Measurements from ENCODE around the gene STUM. TPM values are rescaled to one million over a fixed set of nuclear protein-coding genes. Genes with fewer than 3 reads are reported as not detected.

STUM gene
- total and polyA plus RNA-seq, 2 donors from 2014 or later = 1.6 to 1.9 TPM

DNA sequence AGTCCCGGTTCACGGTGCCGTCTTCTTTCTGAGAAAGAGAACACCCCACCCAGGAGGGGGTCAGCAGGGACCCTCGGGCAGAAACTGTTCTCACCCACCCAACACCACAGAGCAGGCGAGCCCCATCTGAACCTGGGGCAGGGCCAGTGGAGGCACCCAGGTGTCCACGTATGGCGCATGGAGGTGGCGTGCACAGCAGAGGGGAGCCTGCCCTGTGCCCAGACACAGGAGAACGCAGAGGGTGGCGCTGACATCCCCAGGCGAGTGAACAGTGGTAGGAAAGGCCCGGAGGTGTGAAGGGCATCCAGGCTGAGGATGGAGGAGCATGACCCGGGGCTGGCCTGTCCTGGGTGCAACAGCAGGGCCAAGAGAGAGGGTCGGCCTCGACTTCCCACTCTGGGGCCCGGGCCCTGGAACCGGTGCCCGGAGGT, 91.1 kb downstream of the STUM start:
- DNase-seq (peak in 1 of 5 donors; percentile 53), FAIRE-seq (no peak)
- Histone ChIP-seq H3K4me1 (ENCODE audit: control insufficient read depth in 2 of 3, insufficient read depth in 2 of 3, low read depth in 1 of 3, low read length in 3 of 3) (no peaks in the 10 kb centered on the region), H3K27ac (ENCODE audit: low read depth in 2 of 2, low read length in 2 of 2) (no peak overlapping the region), H3K9ac (ENCODE audit: low read length in 3 of 3) (no peak overlapping the region), H3K9me3 (ENCODE audit: control insufficient read depth in 2 of 3, insufficient read depth in 1 of 3, low read length in 3 of 3) (no peaks in the 10 kb centered on the region), H3K4me3 (ENCODE audit: low read length in 3 of 3) (no peak overlapping the region), H3K27me3 (ENCODE audit: control insufficient read depth, insufficient read depth, low read length) (no peaks in the 10 kb centered on the region), H3K36me3 (ENCODE audit: control insufficient read depth in 2 of 3, insufficient read depth in 3 of 3, low read length in 3 of 3) (peaks cover 0 to 6% (median 2%) of the 10 kb centered on the region in 3 donors)
- intact Hi-C loops (cut with DNase I) = no loop called here
- TF ChIP-seq, protein P1, sequence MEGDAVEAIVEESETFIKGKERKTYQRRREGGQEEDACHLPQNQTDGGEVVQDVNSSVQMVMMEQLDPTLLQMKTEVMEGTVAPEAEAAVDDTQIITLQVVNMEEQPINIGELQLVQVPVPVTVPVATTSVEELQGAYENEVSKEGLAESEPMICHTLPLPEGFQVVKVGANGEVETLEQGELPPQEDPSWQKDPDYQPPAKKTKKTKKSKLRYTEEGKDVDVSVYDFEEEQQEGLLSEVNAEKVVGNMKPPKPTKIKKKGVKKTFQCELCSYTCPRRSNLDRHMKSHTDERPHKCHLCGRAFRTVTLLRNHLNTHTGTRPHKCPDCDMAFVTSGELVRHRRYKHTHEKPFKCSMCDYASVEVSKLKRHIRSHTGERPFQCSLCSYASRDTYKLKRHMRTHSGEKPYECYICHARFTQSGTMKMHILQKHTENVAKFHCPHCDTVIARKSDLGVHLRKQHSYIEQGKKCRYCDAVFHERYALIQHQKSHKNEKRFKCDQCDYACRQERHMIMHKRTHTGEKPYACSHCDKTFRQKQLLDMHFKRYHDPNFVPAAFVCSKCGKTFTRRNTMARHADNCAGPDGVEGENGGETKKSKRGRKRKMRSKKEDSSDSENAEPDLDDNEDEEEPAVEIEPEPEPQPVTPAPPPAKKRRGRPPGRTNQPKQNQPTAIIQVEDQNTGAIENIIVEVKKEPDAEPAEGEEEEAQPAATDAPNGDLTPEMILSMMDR (IDR thresholded peaks at IDR 0.05; ENCODE audit: borderline replicate concordance, extremely low read depth, insufficient read depth) = no peak

DNA sequence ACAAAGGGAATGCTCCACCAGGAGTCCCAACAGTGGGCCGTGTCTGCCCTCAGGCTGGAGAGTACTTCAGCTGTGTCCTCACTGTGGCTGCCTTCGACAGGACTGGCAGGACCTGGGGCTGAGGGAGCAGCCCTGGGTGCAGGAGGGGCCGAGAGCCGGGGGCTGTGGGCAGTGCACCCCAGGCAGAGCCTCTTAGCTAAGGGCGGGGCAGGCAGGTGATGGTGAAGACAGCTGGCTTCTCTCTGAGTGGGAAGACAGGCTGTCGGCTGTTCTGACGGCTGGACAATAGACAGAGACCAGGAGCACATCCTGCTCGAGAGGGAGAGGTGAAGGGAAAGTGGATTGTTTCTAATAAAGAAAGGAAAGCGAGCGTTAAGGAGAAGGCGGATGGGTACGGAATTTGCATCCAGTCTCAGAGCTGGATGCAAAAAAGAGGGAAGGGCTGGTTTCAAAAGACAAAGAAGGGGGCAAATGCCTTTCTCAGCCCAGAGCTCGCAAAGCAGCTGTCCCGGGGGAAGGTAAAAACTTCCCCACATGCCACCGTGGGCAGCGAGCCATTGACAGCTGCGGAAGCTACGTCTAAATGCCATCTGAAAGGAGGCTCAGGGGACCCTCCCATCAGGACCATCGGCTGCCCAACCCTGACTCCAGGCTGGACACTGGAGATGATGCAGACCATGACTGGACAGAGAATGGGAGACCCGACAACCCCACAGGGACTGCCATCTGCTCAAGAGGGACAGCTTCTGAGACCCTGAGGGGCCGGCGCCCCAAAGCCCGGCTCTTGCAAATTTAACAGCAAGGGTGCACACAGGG, 92.0 kb downstream of the STUM start:
- Histone ChIP-seq H3K27me3 (ENCODE audit: control insufficient read depth, insufficient read depth, low read length) (no peaks in the 10 kb centered on the region), H3K36me3 (ENCODE audit: control insufficient read depth in 2 of 3, insufficient read depth in 3 of 3, low read length in 3 of 3) (peaks cover 2 to 9% (median 3%) of the 10 kb centered on the region in 3 donors), H3K4me1 (ENCODE audit: control insufficient read depth in 2 of 3, insufficient read depth in 2 of 3, low read depth in 1 of 3, low read length in 3 of 3) (no peaks in the 10 kb centered on the region), H3K4me3 (ENCODE audit: low read length in 3 of 3) (no peak overlapping the region), H3K9ac (ENCODE audit: low read length in 3 of 3) (no peak overlapping the region), H3K27ac (ENCODE audit: low read depth in 2 of 2, low read length in 2 of 2) (no peak overlapping the region), H3K9me3 (ENCODE audit: control insufficient read depth in 2 of 3, insufficient read depth in 1 of 3, low read length in 3 of 3) (no peaks in the 10 kb centered on the region)
- peak in 1 of 5 donors; percentile 58 for DNase-seq
- intact Hi-C loops (cut with DNase I) = no loop called here
- FAIRE-seq = no peak
- TF ChIP-seq, protein P1 (IDR thresholded peaks at IDR 0.05; ENCODE audit: borderline replicate concordance, extremely low read depth, insufficient read depth) = no peak

GRCh38 chr1:226641671-226642231, 93.2 kb downstream of the STUM start:
- H3K27me3 ChIP-seq (ENCODE audit: control insufficient read depth, insufficient read depth, low read length) = no peaks in the 10 kb centered on the region
- no peak overlapping the region for H3K4me3 ChIP-seq (ENCODE audit: low read length in 3 of 3)
- intact Hi-C loops (cut with DNase I) = no loop called here
- H3K9ac ChIP-seq (ENCODE audit: low read length in 3 of 3) = no peak overlapping the region
- FAIRE-seq (no peak), DNase-seq (peak in 1 of 5 donors; percentile 67)
- no peak overlapping the region for H3K27ac ChIP-seq (ENCODE audit: low read depth in 2 of 2, low read length in 2 of 2)
- TF ChIP-seq, protein P1 (IDR thresholded peaks at IDR 0.05; ENCODE audit: borderline replicate concordance, extremely low read depth, insufficient read depth) = no peak
- no peaks in the 10 kb centered on the region for H3K9me3 ChIP-seq (ENCODE audit: control insufficient read depth in 2 of 3, insufficient read depth in 1 of 3, low read length in 3 of 3)
- no peaks in the 10 kb centered on the region for H3K4me1 ChIP-seq (ENCODE audit: control insufficient read depth in 2 of 3, insufficient read depth in 2 of 3, low read depth in 1 of 3, low read length in 3 of 3)
- H3K36me3 ChIP-seq (ENCODE audit: control insufficient read depth in 2 of 3, insufficient read depth in 3 of 3, low read length in 3 of 3) = peaks cover 2 to 14% (median 5%) of the 10 kb centered on the region in 3 donors
